Measurements from ENCODE around the gene PROCR. TPM values are rescaled to one million over a fixed set of nuclear protein-coding genes. Genes with fewer than 3 reads are reported as not detected.
"Not testable (repeated sequence)": the region's sequence is repeated elsewhere in the genome, so short reads cannot be mapped to it uniquely, and the experiment has no call there.

PROCR gene
- total and polyA plus RNA-seq, 5 experiments from 2014 or later, result 3.2 to 8.5 (median 5.9) TPM

- H3K4me3 Mint-ChIP-seq, H3K4me1 Mint-ChIP-seq, ATAC-seq, DNase-seq, POLR2A ChIA-PET, H3K27me3 Mint-ChIP-seq, H3K9me3 Mint-ChIP-seq, H3K27ac Mint-ChIP-seq: not testable (repeated sequence)
- peaks cover 0 to 39% (median 24%) of the 10 kb centered on the region in 3 donors for H3K36me3 Mint-ChIP-seq
Measured at GRCh38 chr20:35186691-35187289, 14.9 kb downstream of the PROCR start.

- H3K4me1 Mint-ChIP-seq, result no peaks in the 10 kb centered on the region
- no peak for DNase-seq
- H3K27me3 Mint-ChIP-seq, result no peaks in the 10 kb centered on the region
- H3K9me3 Mint-ChIP-seq, result peaks cover 0 to 9% (median 0%) of the 10 kb centered on the region in 9 donors
- H3K27ac Mint-ChIP-seq, result peak overlapping the region in 1 of 10 donors; percentile 48
- no peak for ATAC-seq
- H3K4me3 Mint-ChIP-seq, result no peak overlapping the region
- POLR2A ChIA-PET, result interaction anchor here (0.5 kb wide), 1 partner anchor 9 kb away, joined by 3 read pairs; no protein-coding TSS in a partner anchor
- peaks cover 0 to 35% (median 20%) of the 10 kb centered on the region in 3 donors for H3K36me3 Mint-ChIP-seq
Measured at GRCh38 chr20:35187584-35188190, 15.8 kb downstream of the PROCR start.

DNA sequence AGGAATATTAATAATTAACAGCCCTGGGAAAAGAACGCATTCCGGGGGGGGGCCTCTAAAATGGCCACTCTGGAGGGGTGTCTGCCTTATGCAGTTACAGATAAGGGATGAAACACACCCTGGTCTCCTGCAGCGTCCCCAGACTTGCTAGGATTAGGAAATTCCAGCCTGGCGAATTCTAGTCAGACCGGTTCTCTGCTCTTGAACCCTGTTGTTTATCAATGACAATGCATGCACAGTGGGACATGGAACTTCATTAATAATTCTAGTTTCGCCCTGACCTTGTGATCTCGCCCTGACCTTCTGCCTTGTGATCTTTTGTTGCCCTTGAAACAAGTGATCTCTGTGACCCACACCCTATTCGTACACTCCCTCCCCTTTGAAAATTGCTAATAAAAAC lies 17.4 kb downstream of the PROCR start:
- H3K27me3 Mint-ChIP-seq, POLR2A ChIA-PET, H3K4me1 Mint-ChIP-seq, H3K4me3 Mint-ChIP-seq, ATAC-seq, H3K9me3 Mint-ChIP-seq, DNase-seq: not testable (repeated sequence)
- peaks cover 0 to 33% (median 14%) of the 10 kb centered on the region in 3 donors for H3K36me3 Mint-ChIP-seq
- H3K27ac Mint-ChIP-seq, result peak overlapping the region in 1 of 10 donors; percentile 36

GRCh38 chr20:35190556-35190955 lies 18.7 kb downstream of the PROCR start:
- Mint-ChIP-seq H3K4me3 (no peak overlapping the region), H3K27ac (peak overlapping the region in 1 of 10 donors; percentile 30), H3K9me3 (peaks cover 0 to 9% (median 2%) of the 10 kb centered on the region in 9 donors), H3K36me3 (peaks cover 5 to 26% (median 16%) of the 10 kb centered on the region in 3 donors), H3K27me3 (no peaks in the 10 kb centered on the region), H3K4me1 (no peaks in the 10 kb centered on the region)
- ATAC-seq (no peak), DNase-seq (no peak)
- POLR2A ChIA-PET, result no interaction called here

GRCh38 chr20:35191419-35192117 lies 19.7 kb downstream of the PROCR start:
- peaks cover 2 to 10% (median 6%) of the 10 kb centered on the region in 9 donors for H3K9me3 Mint-ChIP-seq
- no peak overlapping the region for H3K4me3 Mint-ChIP-seq
- DNase-seq, result no peak
- POLR2A ChIA-PET, result no interaction called here
- H3K4me1 Mint-ChIP-seq, result no peaks in the 10 kb centered on the region
- ATAC-seq, result no peak
- H3K36me3 Mint-ChIP-seq, result peaks cover 9 to 24% (median 20%) of the 10 kb centered on the region in 3 donors
- H3K27me3 Mint-ChIP-seq, result no peaks in the 10 kb centered on the region
- no peak overlapping the region for H3K27ac Mint-ChIP-seq

DNA sequence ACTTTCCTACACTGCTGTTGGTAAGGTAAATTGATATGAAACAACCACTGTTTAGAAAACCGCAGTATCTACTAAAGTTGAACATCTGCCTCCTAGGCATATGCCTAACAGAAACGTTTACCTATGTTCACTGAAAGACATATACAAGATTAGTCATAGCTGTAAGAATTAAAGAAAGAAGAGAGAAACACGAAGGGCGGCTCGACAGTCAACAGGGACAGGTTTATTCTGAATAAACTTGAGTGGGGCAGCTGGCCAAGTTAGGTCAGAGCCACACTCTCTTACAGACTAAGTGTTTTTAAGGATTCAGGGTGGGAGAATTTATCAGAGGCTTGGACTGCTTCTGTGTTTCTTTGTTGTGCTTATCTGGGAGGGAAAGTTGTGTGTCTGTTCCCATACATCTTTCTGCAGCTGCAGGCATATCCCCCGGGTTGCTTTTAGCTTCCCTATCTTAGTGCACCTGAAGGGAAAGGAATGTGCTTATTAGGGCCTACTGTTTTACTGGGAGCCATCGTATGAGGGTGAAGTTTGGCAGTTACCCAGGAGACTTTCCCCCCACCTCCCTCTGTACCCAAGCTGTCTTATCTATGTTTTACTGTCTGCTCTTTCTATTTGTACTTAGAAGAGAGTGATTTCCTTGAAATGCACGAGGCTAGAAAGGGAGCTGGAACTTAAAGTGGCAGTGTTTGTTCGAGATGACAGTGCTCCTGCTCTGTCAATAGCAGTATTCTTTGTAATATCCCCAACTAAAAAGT lies 20.4 kb downstream of the PROCR start:
- POLR2A ChIA-PET, result no interaction called here
- Mint-ChIP-seq H3K9me3 (peaks cover 5 to 17% (median 10%) of the 10 kb centered on the region in 9 donors), H3K4me3 (no peak overlapping the region), H3K4me1 (no peaks in the 10 kb centered on the region), H3K36me3 (peaks cover 15 to 30% (median 20%) of the 10 kb centered on the region in 3 donors), H3K27ac (no peak overlapping the region), H3K27me3 (no peaks in the 10 kb centered on the region)
- no peak for ATAC-seq
- DNase-seq, result no peak

DNA sequence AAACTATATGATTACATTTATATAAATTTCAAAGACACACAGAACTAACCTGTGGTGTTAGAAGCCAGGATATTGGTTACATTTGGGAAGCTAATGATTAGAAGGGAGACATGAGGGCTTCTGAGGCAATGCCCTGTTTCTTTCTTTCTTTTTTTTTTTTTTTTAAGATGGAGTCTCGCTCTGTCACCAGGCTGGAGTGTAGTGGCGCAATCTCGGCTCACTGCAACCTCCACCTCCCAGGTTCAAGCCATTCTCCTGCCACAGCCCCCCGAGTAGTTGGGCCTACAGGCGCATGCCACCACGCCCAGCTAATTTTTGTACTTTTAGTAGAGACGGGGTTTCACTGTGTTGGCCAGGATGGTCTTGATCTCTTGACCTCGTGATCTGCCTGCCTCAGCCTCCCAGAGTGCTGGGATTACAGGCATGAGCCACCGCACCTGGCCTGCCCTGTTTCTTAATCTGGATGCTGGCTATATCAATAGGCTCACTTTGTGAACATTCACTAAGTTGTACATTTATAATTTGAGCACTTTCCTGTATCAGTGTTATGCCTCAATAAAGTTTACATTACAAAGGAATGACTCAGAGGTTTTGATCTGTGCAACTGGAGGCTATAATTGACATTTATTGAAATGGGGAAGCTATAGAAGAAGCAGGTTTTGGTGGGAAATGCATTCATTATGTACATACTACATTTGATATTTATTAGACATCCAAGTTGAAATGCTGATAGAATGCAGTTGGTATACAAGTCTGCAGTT lies 21.3 kb downstream of the PROCR start:
- not testable (repeated sequence) for H3K27me3 Mint-ChIP-seq, H3K27ac Mint-ChIP-seq, H3K4me3 Mint-ChIP-seq, H3K4me1 Mint-ChIP-seq, DNase-seq, ATAC-seq
- peaks cover 15 to 33% (median 20%) of the 10 kb centered on the region in 3 donors for H3K36me3 Mint-ChIP-seq
- H3K9me3 Mint-ChIP-seq, result peaks cover 6 to 19% (median 11%) of the 10 kb centered on the region in 9 donors
- POLR2A ChIA-PET, result interaction anchor here (2.5 kb wide), 1 partner anchor 46 kb away, joined by 13 read pairs; the partner anchor contains the start of gene EDEM2

GRCh38 chr20:35196313-35196712 lies 24.4 kb downstream of the PROCR start:
- DNase-seq (no peak), ATAC-seq (no peak)
- H3K9me3 Mint-ChIP-seq, result peaks cover 0 to 26% (median 15%) of the 10 kb centered on the region in 9 donors
- no peak overlapping the region for H3K27ac Mint-ChIP-seq
- H3K4me1 Mint-ChIP-seq, result no peaks in the 10 kb centered on the region
- POLR2A ChIA-PET, result interaction anchor here (0.6 to 1.0 kb wide), 2 partner anchors 30 to 109 kb away, joined by 3 read pairs; no protein-coding TSS in a partner anchor
- no peaks in the 10 kb centered on the region for H3K27me3 Mint-ChIP-seq
- no peak overlapping the region for H3K4me3 Mint-ChIP-seq
- H3K36me3 Mint-ChIP-seq, result peaks cover 22 to 38% (median 23%) of the 10 kb centered on the region in 3 donors

DNA sequence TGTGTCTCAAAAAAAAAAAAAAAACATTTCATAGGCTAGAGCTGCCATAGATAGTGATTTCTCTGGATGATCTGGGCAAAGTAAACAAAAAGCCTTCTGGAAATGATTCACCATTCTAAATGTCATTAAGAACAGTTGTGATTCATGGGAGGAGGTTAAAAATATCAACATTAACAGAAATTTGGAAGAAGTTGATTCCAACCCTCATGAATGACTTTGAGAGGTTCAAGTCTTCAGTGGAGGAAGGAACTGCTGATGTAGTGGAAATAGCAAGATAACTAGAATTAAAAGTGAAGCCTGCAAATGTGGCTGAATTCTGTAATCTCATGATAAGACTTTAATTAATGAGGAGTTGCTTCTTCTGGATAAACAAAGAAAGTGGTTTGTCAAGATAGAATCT lies 27.9 kb downstream of the PROCR start:
- POLR2A ChIA-PET, result no interaction called here
- Mint-ChIP-seq H3K27ac (no peak overlapping the region), H3K4me1 (no peaks in the 10 kb centered on the region), H3K4me3 (no peak overlapping the region), H3K27me3 (no peaks in the 10 kb centered on the region), H3K9me3 (peaks cover 0 to 26% (median 15%) of the 10 kb centered on the region in 9 donors), H3K36me3 (peaks cover 23 to 36% (median 25%) of the 10 kb centered on the region in 3 donors)
- no peak for DNase-seq
- no peak for ATAC-seq

GRCh38 chr20:35200267-35200666 lies 28.4 kb downstream of the PROCR start:
- H3K36me3 Mint-ChIP-seq, result peaks cover 18 to 34% (median 25%) of the 10 kb centered on the region in 3 donors
- peaks cover 0 to 26% (median 15%) of the 10 kb centered on the region in 9 donors for H3K9me3 Mint-ChIP-seq
- H3K27ac Mint-ChIP-seq, result no peak overlapping the region
- ATAC-seq, result no peak
- H3K27me3 Mint-ChIP-seq, result no peaks in the 10 kb centered on the region
- no peak for DNase-seq
- no peaks in the 10 kb centered on the region for H3K4me1 Mint-ChIP-seq
- no peak overlapping the region for H3K4me3 Mint-ChIP-seq
- POLR2A ChIA-PET, result no interaction called here

DNA sequence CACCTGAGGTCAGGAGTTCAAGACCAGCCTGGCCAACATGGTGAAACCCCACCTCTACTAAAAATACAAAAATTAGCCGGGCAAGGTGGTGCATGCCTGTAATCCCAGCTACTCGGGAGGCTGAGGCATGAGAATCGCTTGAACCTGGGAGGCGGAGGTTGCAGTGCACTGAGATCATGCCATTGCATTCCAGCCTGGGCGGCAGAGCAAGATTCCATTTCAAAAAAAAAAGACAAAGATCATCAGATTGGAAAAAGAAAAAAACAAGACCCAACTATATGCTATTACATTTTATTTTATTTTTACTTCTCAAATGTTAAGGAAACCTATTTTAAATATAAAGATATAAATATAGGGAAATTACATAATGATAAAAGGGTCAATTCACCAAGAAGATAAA lies 29.6 kb downstream of the PROCR start:
- H3K4me3 Mint-ChIP-seq, DNase-seq, ATAC-seq, H3K27me3 Mint-ChIP-seq, POLR2A ChIA-PET, H3K4me1 Mint-ChIP-seq, H3K27ac Mint-ChIP-seq: not testable (repeated sequence)
- H3K36me3 Mint-ChIP-seq, result peaks cover 15 to 31% (median 22%) of the 10 kb centered on the region in 3 donors
- H3K9me3 Mint-ChIP-seq, result peaks cover 0 to 20% (median 12%) of the 10 kb centered on the region in 9 donors

GRCh38 chr20:35206802-35207201 lies 34.9 kb downstream of the PROCR start:
- no peak for DNase-seq
- Mint-ChIP-seq H3K27ac (peak overlapping the region in 1 of 10 donors; percentile 61), H3K27me3 (no peaks in the 10 kb centered on the region), H3K4me3 (no peak overlapping the region), H3K36me3 (peaks cover 0 to 9% (median 4%) of the 10 kb centered on the region in 3 donors), H3K9me3 (peaks cover 0 to 3% (median 0%) of the 10 kb centered on the region in 9 donors), H3K4me1 (no peaks in the 10 kb centered on the region)
- POLR2A ChIA-PET, result interaction anchor here (4.0 kb wide), 1 partner anchor 61 kb away, joined by 20 read pairs; the partner anchor contains the start of gene EDEM2
- no peak for ATAC-seq

Measured in naive thymus-derived CD8-positive, alpha-beta T cell (primary cell).